AG10803 (cell line): ENCODE data around the gene C1S.
A peak's percentile ranks its signal among the peaks of the same experiment; 100 is the strongest.

ENCODE experiments used
- DNase-seq: peaks from one replicate; pipeline ENCODE4 v3.0.0; 2010; ENCODE audit warnings: low read depth
- H3K4me3 ChIP-seq: 2 replicates; pipeline ENCODE4 v1.5.1; 2011; ENCODE audit warnings: mild to moderate bottlenecking, low read length, control low read depth
- TF ChIP-seq, protein P1 (sequence below): conservative IDR thresholded peaks from 2 replicates; pipeline ENCODE4 v1.5.1; 2011; ENCODE audit warnings: mild to moderate bottlenecking, low read length, control low read depth, inconsistent platforms

Gene C1S

DNA sequence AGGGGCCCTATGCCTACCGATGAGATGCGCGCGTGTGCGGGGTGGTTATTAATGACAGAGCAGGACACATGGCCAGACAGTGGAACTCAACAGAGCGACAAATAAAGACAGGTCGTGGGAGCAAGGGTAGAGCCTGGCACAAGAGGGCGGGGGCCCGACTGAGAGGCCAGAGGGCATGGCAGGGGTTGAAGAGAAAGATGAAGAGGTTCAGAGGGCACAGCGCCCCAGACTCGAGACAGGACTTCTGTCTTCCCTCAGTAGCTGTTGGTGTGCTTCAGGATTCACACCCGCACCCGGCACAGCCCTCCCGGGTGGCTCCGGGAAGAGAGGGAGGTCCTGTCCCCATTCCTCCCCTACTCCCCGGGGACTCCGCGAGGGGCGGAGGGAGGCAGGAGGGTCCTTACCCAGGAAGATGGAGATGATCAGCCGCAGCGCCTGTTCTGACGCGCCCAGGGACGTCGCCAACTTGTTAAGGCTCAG lies 42.6 kb upstream of the C1S start:
- TF ChIP-seq, protein P1, sequence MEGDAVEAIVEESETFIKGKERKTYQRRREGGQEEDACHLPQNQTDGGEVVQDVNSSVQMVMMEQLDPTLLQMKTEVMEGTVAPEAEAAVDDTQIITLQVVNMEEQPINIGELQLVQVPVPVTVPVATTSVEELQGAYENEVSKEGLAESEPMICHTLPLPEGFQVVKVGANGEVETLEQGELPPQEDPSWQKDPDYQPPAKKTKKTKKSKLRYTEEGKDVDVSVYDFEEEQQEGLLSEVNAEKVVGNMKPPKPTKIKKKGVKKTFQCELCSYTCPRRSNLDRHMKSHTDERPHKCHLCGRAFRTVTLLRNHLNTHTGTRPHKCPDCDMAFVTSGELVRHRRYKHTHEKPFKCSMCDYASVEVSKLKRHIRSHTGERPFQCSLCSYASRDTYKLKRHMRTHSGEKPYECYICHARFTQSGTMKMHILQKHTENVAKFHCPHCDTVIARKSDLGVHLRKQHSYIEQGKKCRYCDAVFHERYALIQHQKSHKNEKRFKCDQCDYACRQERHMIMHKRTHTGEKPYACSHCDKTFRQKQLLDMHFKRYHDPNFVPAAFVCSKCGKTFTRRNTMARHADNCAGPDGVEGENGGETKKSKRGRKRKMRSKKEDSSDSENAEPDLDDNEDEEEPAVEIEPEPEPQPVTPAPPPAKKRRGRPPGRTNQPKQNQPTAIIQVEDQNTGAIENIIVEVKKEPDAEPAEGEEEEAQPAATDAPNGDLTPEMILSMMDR: no peak
- no peak for DNase-seq
- peak overlapping the region; percentile 70 for H3K4me3 ChIP-seq

DNA sequence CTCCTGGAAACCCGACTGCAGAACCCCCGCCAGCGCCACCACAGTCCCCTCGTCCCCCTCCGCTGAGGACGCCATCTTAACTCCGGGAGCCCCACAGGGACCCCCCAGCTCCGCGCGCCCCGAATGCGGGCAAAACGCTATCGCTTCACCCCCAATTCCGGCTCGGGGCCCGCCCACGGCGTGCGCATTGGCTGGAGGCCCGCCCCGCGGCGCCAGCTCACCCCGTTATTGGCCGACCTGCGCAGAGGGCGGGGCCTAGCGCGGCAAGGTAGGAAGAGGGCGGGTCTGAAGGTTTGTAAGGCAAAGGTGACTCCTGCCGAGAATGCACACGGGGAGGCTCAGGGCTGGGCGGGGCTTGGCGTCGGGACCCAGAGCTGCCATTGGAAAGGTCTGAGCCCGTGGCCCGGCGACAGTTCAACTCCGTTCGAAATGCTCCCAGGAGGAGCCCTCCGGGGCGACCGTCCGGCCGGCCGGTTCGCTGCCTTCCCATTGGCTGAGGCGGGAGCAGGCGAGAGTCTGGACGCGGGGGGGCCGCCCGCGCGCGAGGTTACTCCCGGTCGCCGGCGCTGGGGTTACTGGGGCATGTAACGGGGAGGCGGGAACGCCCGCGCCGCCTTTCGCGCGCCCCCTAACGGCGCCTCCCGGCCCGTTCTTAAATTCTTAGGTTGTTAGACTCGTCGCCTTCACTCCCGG lies 42.0 kb upstream of the C1S start, which contains the start of gene LPCAT3:
Gene LPCAT3 (minus strand): TSS at position 127 of the 693 bp plus-strand sequence. CDS start 52 bp downstream, at position 75.
- peak within 1 kb of the TSS; percentile 70 for H3K4me3 ChIP-seq
- TF ChIP-seq, protein P1: peak; percentile 71

DNA sequence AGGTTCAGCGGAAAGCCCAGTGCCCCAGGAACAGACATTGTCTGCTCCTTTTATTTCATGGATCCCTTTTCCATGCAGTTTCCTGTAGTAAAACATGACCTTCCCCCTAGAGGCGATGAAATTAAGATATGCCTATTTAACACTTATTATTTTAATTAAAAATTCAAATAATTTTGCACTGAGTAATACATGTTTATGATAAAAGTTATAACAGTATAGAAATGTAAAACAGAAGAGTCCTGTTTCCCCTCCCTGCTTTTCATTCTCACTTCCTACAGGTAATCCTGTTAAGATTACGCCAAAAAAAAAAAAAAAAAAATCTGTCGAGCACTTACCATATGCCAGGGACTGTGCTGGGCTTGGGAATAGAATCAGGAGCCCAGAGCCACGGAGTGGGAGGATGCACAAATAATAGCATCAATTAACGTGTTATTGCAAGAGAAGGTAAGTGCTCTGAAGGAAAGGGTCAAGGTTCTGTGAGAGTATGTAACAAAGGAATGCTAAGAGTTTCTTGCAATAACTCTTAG lies 41.4 kb upstream of the C1S start:
- DNase-seq: no peak
- peak overlapping the region; percentile 70 for H3K4me3 ChIP-seq
- TF ChIP-seq, protein P1: no peak

More for the DNA sequence above, 42.0 kb upstream of the C1S start, which contains the start of gene LPCAT3:
- DNase-seq: peak; percentile 92

DNA sequence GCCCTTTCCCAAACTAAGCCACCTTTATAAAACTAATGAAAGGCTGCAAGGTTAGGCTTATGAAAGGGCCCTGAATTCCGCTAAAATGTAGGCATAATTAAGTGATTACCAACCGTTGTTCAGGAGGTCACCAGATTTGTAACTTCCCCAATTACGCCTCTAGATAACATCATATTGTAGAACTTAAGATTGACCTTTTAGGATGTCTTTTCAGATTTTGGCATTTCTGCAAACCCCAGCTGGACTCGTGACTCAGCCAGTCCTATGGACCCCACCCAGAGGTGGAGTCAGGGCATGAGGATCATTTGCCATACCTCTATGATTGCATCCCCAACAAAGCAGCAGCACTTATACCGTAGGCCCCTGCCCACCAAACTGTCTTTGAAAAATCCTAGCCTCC lies 38.6 kb upstream of the C1S start:
- no peak overlapping the region for H3K4me3 ChIP-seq
- no peak for DNase-seq
- TF ChIP-seq, protein P1: no peak

DNA sequence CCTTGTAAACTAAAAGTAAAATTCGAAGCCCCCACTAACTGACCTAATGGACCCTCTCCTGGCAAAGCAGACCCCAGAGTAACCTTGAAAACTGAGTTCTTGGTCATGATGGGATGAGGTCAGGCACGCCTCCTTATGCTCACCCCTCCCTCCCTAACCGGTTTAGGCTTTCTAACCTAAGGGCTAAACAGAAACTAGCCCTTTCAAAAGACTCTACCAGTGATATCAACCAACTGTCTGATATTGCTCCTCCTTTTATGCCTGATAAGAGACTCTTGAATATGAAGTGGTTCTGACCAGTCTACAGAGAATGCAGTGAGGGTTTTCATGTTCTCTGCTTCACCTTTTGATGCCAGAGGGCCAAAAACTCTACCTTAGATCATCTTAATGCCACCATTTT lies 37.4 kb upstream of the C1S start:
- DNase-seq: no peak
- H3K4me3 ChIP-seq: no peak overlapping the region
- TF ChIP-seq, protein P1: no peak

DNA sequence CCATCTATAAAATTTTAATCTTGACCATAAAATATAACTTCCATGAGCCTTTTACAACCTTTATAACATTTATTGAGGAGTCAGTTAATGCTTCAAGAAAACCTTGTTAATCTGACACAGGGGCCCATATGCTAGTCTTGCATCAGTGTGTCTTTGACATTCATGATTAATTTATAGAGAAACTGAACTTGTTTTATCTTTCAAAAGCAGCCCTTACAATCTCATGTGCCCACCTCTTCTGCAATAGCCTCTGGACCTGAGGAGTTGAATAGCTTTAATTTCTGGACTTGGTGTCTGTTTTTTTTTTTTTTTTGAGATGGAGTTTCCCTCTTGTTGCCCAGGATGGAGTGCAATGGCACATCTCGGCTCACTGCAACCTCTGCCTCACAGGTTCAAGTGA lies 33.7 kb upstream of the C1S start:
- H3K4me3 ChIP-seq: no peak overlapping the region
- DNase-seq: no peak
- TF ChIP-seq, protein P1: no peak

DNA sequence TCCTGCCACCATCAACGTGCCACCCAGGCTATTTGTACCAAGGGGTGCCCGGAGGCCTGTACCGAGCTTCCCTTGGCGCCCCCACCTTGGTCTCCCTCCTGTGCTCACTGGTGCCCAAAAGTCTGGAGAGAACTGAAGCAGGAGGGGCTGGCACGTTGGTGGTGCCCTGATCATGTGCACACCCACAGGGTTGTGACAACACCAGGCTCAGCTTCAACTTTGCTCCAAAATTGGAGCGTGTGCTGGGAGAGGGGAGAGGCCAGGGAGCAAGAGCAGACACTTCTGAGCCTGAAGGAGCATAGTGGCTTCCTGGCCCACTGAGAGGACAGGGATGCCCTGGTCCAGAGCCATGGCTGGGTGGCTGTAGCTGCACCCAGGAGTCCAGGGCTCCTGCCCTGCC lies 29.2 kb upstream of the C1S start:
- no peak overlapping the region for H3K4me3 ChIP-seq
- DNase-seq: no peak
- TF ChIP-seq, protein P1: no peak
